IMR-90 (cell line): ENCODE results near the gene KMT2E. TPM values are rescaled to one million over a fixed set of nuclear protein-coding genes. Genes with fewer than 3 reads are reported as not detected.

Source experiments
- ATAC-seq: fragments of 200-7000 bp; cut with Tn5 transposase; 2 replicates; pipeline ENCODE4 v1.9.1; 2020; ENCODE audit warnings: low read depth, mild to moderate bottlenecking, moderate library complexity
- BruUV-seq: library from RNA; stranded (reverse); fragments of 400-500 nt; replicated peaks from 2 replicates; lab custom pipeline; 2021; lab: Mats Ljungman, UMichigan
- CTCF ChIA-PET: fragments of 300-600 bp; formaldehyde crosslinking; extraction: SDS; loops from one replicate; lab custom pipeline; 2021; ENCODE audit warnings: antibody characterized with exemption; lab: Yijun Ruan, JAX
- POLR2A ChIA-PET: fragments of 300-600 bp; sonication (Branson Sonifier 250); formaldehyde crosslinking; loops from one replicate; lab custom pipeline; 2022; ENCODE audit warnings: antibody characterized with exemption; ENCODE audit not compliant: unreplicated experiment; lab: Charles Lee
- DNase-seq: peaks from one replicate; pipeline ENCODE4 v3.0.0; 2013
- H2AFZ ChIP-seq: replicated peaks from 2 replicates; pipeline ENCODE3; 2013; ENCODE audit warnings: low read length, mild to moderate bottlenecking; ENCODE audit not compliant: poor library complexity
- H2AK5ac ChIP-seq: 2 replicates; pipeline ENCODE4 v1.6.1; 2013; ENCODE audit warnings: low read depth, low read length, inconsistent platforms
- H2AK9ac ChIP-seq: replicated peaks from 2 replicates; pipeline ENCODE3; 2013; ENCODE audit warnings: mild to moderate bottlenecking, low read depth, low read length, moderate library complexity; ENCODE audit not compliant: poor library complexity
- H2BK120ac ChIP-seq: 2 replicates; pipeline ENCODE4 v1.6.1; 2013; ENCODE audit warnings: low read depth, low read length, inconsistent platforms
- H2BK15ac ChIP-seq: 3 replicates; pipeline ENCODE4 v1.6.1; 2013; ENCODE audit warnings: low read depth, low read length, inconsistent platforms
- H2BK20ac ChIP-seq: 2 replicates; pipeline ENCODE4 v1.6.1; 2013; ENCODE audit warnings: low read depth, mild to moderate bottlenecking, inconsistent platforms, low read length, moderate library complexity
- H2BK5ac ChIP-seq: 2 replicates; pipeline ENCODE4 v1.6.1; 2013; ENCODE audit warnings: mild to moderate bottlenecking, low read depth, low read length, inconsistent platforms; ENCODE audit not compliant: poor library complexity, severe bottlenecking
- H3K14ac ChIP-seq: replicated peaks from 2 replicates; pipeline ENCODE4 v1.6.1; 2013; ENCODE audit warnings: low read depth, low read length, inconsistent platforms
- H3K18ac ChIP-seq: 2 replicates; pipeline ENCODE4 v1.6.1; 2013; ENCODE audit warnings: low read depth, low read length, control low read depth
- H3K23ac ChIP-seq: 2 replicates; pipeline ENCODE4 v1.6.1; 2013; ENCODE audit warnings: low read depth, low read length, inconsistent platforms
- H3K27ac ChIP-seq: 2 replicates; pipeline ENCODE4 v1.5.1; 2013; ENCODE audit warnings: mild to moderate bottlenecking, control low read depth, low read length; ENCODE audit not compliant: insufficient read depth
- H3K27me3 ChIP-seq: 2 replicates; pipeline ENCODE4 v1.6.1; 2013; ENCODE audit warnings: low read length; ENCODE audit not compliant: control insufficient read depth, insufficient read depth
- H3K36me3 ChIP-seq: 2 replicates; pipeline ENCODE4 v1.6.1; 2013; ENCODE audit warnings: low read length, mixed read lengths; ENCODE audit not compliant: control insufficient read depth, insufficient read depth
- H3K4ac ChIP-seq: 2 replicates; pipeline ENCODE4 v1.6.1; 2013; ENCODE audit warnings: low read depth, low read length, inconsistent platforms
- H3K4me1 ChIP-seq: 2 replicates; pipeline ENCODE4 v1.6.1; 2013; ENCODE audit warnings: low read length, mixed read lengths; ENCODE audit not compliant: control insufficient read depth, insufficient read depth
- H3K4me2 ChIP-seq: 2 replicates; pipeline ENCODE4 v1.6.1; 2013; ENCODE audit warnings: low read depth, mild to moderate bottlenecking, control low read depth, low read length, moderate library complexity
- H3K4me3 ChIP-seq: 2 replicates; pipeline ENCODE4 v1.5.1; 2013; ENCODE audit warnings: low read depth, mild to moderate bottlenecking, control low read depth, low read length, moderate library complexity; ENCODE audit not compliant: insufficient read depth
- H3K56ac ChIP-seq: 2 replicates; pipeline ENCODE4 v1.6.1; 2013; ENCODE audit warnings: low read length, inconsistent platforms; ENCODE audit not compliant: insufficient read depth; ENCODE audit errors: extremely low read depth
- H3K79me1 ChIP-seq, 2 experiments: 2 replicates each; pipeline ENCODE4 v1.6.1; 2013; ENCODE audit warnings: low read length in 2 of 2, inconsistent platforms in 1 of 2, low read depth in 1 of 2
- H3K9ac ChIP-seq: 2 replicates; pipeline ENCODE4 v1.6.1; 2013; ENCODE audit warnings: low read depth, low read length, control low read depth
- H3K9me1 ChIP-seq: 2 replicates; pipeline ENCODE4 v1.6.1; 2013; ENCODE audit warnings: low read length, inconsistent platforms; ENCODE audit not compliant: insufficient read depth
- H3K9me3 ChIP-seq: 2 replicates; pipeline ENCODE4 v1.6.1; 2013; ENCODE audit warnings: low read length; ENCODE audit not compliant: control insufficient read depth, insufficient read depth
- H4K20me1 ChIP-seq: 2 replicates; pipeline ENCODE4 v1.6.1; 2013; ENCODE audit warnings: low read length, inconsistent platforms; ENCODE audit not compliant: insufficient read depth
- H4K5ac ChIP-seq: 2 replicates; pipeline ENCODE4 v1.6.1; 2013; ENCODE audit warnings: mild to moderate bottlenecking, low read depth, low read length, control low read depth
- H4K8ac ChIP-seq, 2 experiments: 2 replicates each; pipeline ENCODE4 v1.6.1; 2013; ENCODE audit warnings: low read depth in 2 of 2, low read length in 2 of 2, control low read depth in 1 of 2, inconsistent platforms in 1 of 2
- H4K91ac ChIP-seq: 2 replicates; pipeline ENCODE4 v1.6.1; 2013; ENCODE audit warnings: low read depth, low read length, inconsistent platforms; ENCODE audit not compliant: insufficient read depth
- BHLHE40 ChIP-seq: fragments of 150-350 bp; IDR thresholded peaks from 2 replicates; pipeline ENCODE4 v1.6.1; 2016; ENCODE audit warnings: mild to moderate bottlenecking, low read depth, low read length
- CEBPB ChIP-seq: IDR thresholded peaks from 2 replicates; pipeline ENCODE4 v1.6.1; 2012; ENCODE audit warnings: low read depth, low read length, improper control_type of control experiment
- CHD1 ChIP-seq: IDR thresholded peaks from 2 replicates; pipeline ENCODE4 v1.6.1; 2012; ENCODE audit warnings: low read depth, low read length, improper control_type of control experiment
- CTCF ChIP-seq: conservative IDR thresholded peaks from 2 replicates; pipeline ENCODE4 v1.5.1; 2012; ENCODE audit warnings: mild to moderate bottlenecking, low read depth, low read length, improper control_type of control experiment
- MAFK ChIP-seq: IDR thresholded peaks from 2 replicates; pipeline ENCODE4 v1.6.1; 2012; ENCODE audit warnings: low read depth, low read length, improper control_type of control experiment
- MAZ ChIP-seq: IDR thresholded peaks from 2 replicates; pipeline ENCODE4 v1.6.1; 2012; ENCODE audit warnings: low read depth, mild to moderate bottlenecking, low read length, improper control_type of control experiment, moderate library complexity, borderline replicate concordance
- MXI1 ChIP-seq: IDR thresholded peaks from 2 replicates; pipeline ENCODE4 v1.6.1; 2012; ENCODE audit warnings: low read depth, mild to moderate bottlenecking, low read length, moderate library complexity, borderline replicate concordance
- NFE2L2 ChIP-seq: fragments of 150-350 bp; IDR thresholded peaks from 2 replicates; pipeline ENCODE4 v1.6.1; 2016; ENCODE audit warnings: low read depth, mild to moderate bottlenecking, low read length
- POLR2A ChIP-seq: IDR thresholded peaks from 2 replicates; pipeline ENCODE4 v1.6.1; 2012; ENCODE audit warnings: mild to moderate bottlenecking, low read depth, low read length
- RAD21 ChIP-seq: IDR thresholded peaks from 2 replicates; pipeline ENCODE4 v1.6.1; 2012; ENCODE audit warnings: low read length, improper control_type of control experiment
- RFX5 ChIP-seq: IDR thresholded peaks from 2 replicates; pipeline ENCODE4 v1.8.0; 2012; ENCODE audit warnings: low read depth, mild to moderate bottlenecking, low read length, moderate library complexity
- SMC3 ChIP-seq: fragments of 150-350 bp; IDR thresholded peaks from 2 replicates; pipeline ENCODE4 v1.6.1; 2016; ENCODE audit warnings: low read depth, mild to moderate bottlenecking, antibody characterized with exemption, low read length, moderate library complexity
- WGBS, 2 experiments: methylation state at CpG; one replicate each; pipeline versions ENCODE4 v1.1.5 to v1.1.7; 2013; ENCODE audit warnings: missing lambda C conversion rate in 2 of 2; ENCODE audit not compliant: insufficient read length in 1 of 2; ENCODE audit errors: extremely low coverage in 2 of 2; 5-methylcytosine and 5-hydroxymethylcytosine counted together
- dilution Hi-C: fragments of 300-500 bp; cut with HindIII; formaldehyde crosslinking; loops from one replicate; pipeline ENCODE4 v1.14.3; 2018; ENCODE audit warnings: low sequenced_read_pairs; ENCODE audit not compliant: unreplicated experiment
- in situ Hi-C: fragments of 300-500 bp; cut with MboI; formaldehyde crosslinking; loops from 3 replicates; pipeline ENCODE4 v1.14.3; 2019; ENCODE audit warnings: low sequenced_read_pairs, inconsistent platforms, mixed read lengths
- intact Hi-C: fragments of 100-400 bp; cut with micrococcal nuclease; formaldehyde crosslinking; loops from 2 replicates; pipeline ENCODE4 v1.10.0; 2022
- polyA plus RNA-seq, 3 experiments: library from polyadenylated mRNA; depleted of rRNA; stranded (reverse); fragments of >200 nt; gene quantifications; 2 replicates each; pipeline ENCODE4 v1.2.3, GENCODE V29; 2012; ENCODE audit warnings: low replicate concordance in 1 of 3
- total RNA-seq: library from RNA; depleted of rRNA; stranded (reverse); fragments of >200 nt; gene quantifications from 2 replicates; pipeline ENCODE4 v1.2.3, GENCODE V29; 2012

KMT2E gene
- total and polyA plus RNA-seq, 2 of the 4 experiments (the other 2 are of a cell fraction), result 16.8 to 79.2 TPM

GRCh38 chr7:105014693-105015389 lies 836 bp downstream of the KMT2E start (continued):
- TF ChIP-seq MXI1 (no peak), MAZ (no peak)

GRCh38 chr7:105015390-105015965 lies 1.5 kb downstream of the KMT2E start:
- intact Hi-C loops, result loop anchor here (2.0 to 5.0 kb wide), 2 partner anchors 42 to 53 kb away; no protein-coding TSS in a partner anchor
- no TSS peak for BruUV-seq
- CTCF ChIA-PET, result interaction anchor here (0.7 to 1.4 kb wide), 2 partner anchors 36 to 1618 kb away, joined by 3 read pairs; no protein-coding TSS in a partner anchor
- TF ChIP-seq NFE2L2 (no peak), CHD1 (no peak; the same call in 1 of the 2 replicates), POLR2A (no peak), MAFK (no peak), MXI1 (no peak), BHLHE40 (no peak), MAZ (no peak), CTCF (no peak), RFX5 (no peak), CEBPB (no peak), SMC3 (no peak), RAD21 (no peak)

More at GRCh38 chr7:105015390-105015965, 1.5 kb downstream of the KMT2E start:
- POLR2A ChIA-PET, result interaction anchor here (0.6 to 1.8 kb wide), 2 partner anchors 35 to 37 kb away, joined by 5 read pairs; no protein-coding TSS in a partner anchor
- H3K9me1 ChIP-seq, result peaks cover 2% of the 10 kb centered on the region; the same call in 1 of the 2 replicates
- peak overlapping the region; percentile 100 for H2AK9ac ChIP-seq
- H4K91ac ChIP-seq, result peak overlapping the region; percentile 98
- peak overlapping the region; percentile 85 for H4K5ac ChIP-seq
- peaks cover 47% of the 10 kb centered on the region for H4K20me1 ChIP-seq
- H3K4me3 ChIP-seq, result peak overlapping the region; percentile 92
- H2BK20ac ChIP-seq, result peak overlapping the region; percentile 38; the same call in 1 of the 2 replicates
- H3K18ac ChIP-seq, result peak overlapping the region; percentile 78; the same call in 1 of the 2 replicates
- dilution Hi-C loops, result no loop called here
- peak overlapping the region; percentile 97 for H3K23ac ChIP-seq
- DNase-seq (peak; percentile 41), ATAC-seq (no peak)
- peak overlapping the region; percentile 99 for H3K56ac ChIP-seq
- H3K9me3 ChIP-seq, result no peaks in the 10 kb centered on the region
- WGBS, 2 experiments, result 0% methylated on average over 3 of the region's 10 CpGs; no CpG with 5 or more reads in 1 of the 2 experiments
- peak overlapping the region; percentile 98 for H3K14ac ChIP-seq
- no peaks in the 10 kb centered on the region for H3K36me3 ChIP-seq
- peak overlapping the region; percentile 64 for H2BK120ac ChIP-seq
- peak overlapping the region; percentile 96 for H2BK5ac ChIP-seq
- H3K79me1 ChIP-seq, result peaks cover 0 to 14% of the 10 kb centered on the region in 2 experiments; a peak in 2 of 4 replicates
- H2BK15ac ChIP-seq, result peak overlapping the region; percentile 84; the same call in 2 of the 3 replicates
- peak overlapping the region; percentile 77 for H3K4me2 ChIP-seq
- H4K8ac ChIP-seq, result peak overlapping the region; percentile 98 to 100
- H3K4ac ChIP-seq, result peak overlapping the region; percentile 95
- peak overlapping the region; percentile 100 for H3K9ac ChIP-seq
- H3K4me1 ChIP-seq, result peaks cover 1% of the 10 kb centered on the region; the same call in 1 of the 2 replicates
- no peak overlapping the region for H2AFZ ChIP-seq
- H2AK5ac ChIP-seq, result peak overlapping the region; percentile 97
- H3K27ac ChIP-seq, result peak overlapping the region; percentile 100
- no peaks in the 10 kb centered on the region for H3K27me3 ChIP-seq
- in situ Hi-C loops, result no loop called here
